ENCODE measurements around the gene KCNJ6. TPM values are rescaled to one million over a fixed set of nuclear protein-coding genes. Genes with fewer than 3 reads are reported as not detected.

The KCNJ6 gene
- total RNA-seq, 1 donor from 2014 or later = 0.52 TPM

DNA sequence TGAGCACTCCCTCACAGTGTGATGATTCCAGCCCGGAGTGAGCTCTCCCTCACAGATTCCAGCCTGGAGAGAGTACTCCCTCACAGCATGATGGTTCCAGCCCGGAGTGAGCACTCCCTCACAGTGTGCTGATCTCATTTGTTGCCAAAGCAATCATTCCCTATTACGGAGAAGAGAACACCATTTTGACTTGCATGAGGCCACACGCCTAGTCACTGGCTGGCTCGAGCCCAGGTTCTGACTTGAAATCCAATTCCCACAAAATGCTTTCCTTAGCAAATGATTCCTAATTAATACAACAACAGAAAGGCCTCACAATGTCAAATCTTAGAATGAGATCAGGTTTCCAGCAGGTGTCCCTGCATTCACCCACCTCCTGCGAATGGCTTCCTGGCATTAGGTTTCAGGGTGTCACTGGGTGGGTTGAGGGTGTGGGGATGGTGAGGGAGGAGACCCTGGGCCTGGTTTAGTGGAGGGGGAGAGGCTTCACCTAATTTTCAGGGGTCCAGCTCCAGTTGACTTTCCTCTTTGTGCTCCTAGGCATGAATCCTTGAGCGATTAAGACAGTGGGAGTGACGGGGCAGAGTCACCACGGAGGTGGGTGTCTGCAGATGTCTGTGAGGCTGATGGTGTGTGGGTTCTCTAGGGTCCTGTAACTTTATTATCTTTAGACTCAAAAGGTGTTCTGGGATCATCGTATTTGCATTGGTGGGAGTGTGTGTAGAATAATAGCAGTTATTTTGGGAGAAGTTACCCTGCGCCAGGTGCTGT is 158.5 kb downstream of the KCNJ6 start:
- Histone ChIP-seq H3K27me3 (ENCODE audit: control insufficient read depth in 3 of 3, insufficient read depth in 3 of 3, low read length in 3 of 3) (peaks cover 5 to 23% (median 7%) of the 10 kb centered on the region in 3 donors), H3K27ac (ENCODE audit: low read depth, low read length) (no peak overlapping the region), H3K4me3 (ENCODE audit: low read length in 3 of 3) (no peak overlapping the region), H3K9me3 (ENCODE audit: control insufficient read depth in 3 of 3, low read length in 3 of 3) (peaks cover 0 to 2% (median 0%) of the 10 kb centered on the region in 3 donors), H3K9ac (ENCODE audit: low read depth in 1 of 3, low read length in 3 of 3) (no peak overlapping the region), H3K36me3 (ENCODE audit: control insufficient read depth in 3 of 3, insufficient read depth in 3 of 3, low read length in 3 of 3) (no peaks in the 10 kb centered on the region), H3K4me1 (ENCODE audit: control insufficient read depth in 3 of 3, insufficient read depth in 3 of 3, low read length in 3 of 3) (peaks cover 4 to 5% (median 5%) of the 10 kb centered on the region in 3 donors)

DNA sequence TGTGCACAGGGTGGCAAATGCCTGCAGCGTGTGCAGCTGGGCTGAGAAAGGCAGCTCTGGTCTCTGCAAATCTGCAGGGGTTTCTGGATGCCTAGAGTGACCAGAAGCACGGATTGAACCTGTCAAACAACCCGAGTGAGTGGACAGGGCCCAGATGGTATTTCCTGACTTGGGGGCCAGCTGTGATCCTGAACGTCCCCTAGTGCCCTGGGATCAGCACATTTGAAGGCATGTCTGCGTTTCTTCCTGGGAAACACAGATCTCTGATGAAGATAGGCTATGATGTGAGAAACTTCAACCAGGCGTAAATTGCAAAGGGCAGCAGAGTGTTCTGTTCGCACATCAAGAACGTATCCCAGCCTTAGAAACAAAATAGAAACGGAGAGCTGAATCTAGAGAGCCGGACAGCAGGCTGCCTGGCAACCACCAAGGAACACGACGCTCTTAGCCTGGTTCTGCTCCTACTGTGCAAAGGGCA is 163.1 kb downstream of the KCNJ6 start:
- Histone ChIP-seq H3K4me3 (ENCODE audit: low read length in 3 of 3) (no peak overlapping the region), H3K9ac (ENCODE audit: low read depth in 1 of 3, low read length in 3 of 3) (no peak overlapping the region), H3K27me3 (ENCODE audit: control insufficient read depth in 3 of 3, insufficient read depth in 3 of 3, low read length in 3 of 3) (peaks cover 0 to 10% (median 2%) of the 10 kb centered on the region in 3 donors), H3K36me3 (ENCODE audit: control insufficient read depth in 3 of 3, insufficient read depth in 3 of 3, low read length in 3 of 3) (no peaks in the 10 kb centered on the region), H3K4me1 (ENCODE audit: control insufficient read depth in 3 of 3, insufficient read depth in 3 of 3, low read length in 3 of 3) (no peaks in the 10 kb centered on the region), H3K27ac (ENCODE audit: low read depth, low read length) (no peak overlapping the region), H3K9me3 (ENCODE audit: control insufficient read depth in 3 of 3, low read length in 3 of 3) (peaks cover 0 to 1% (median 0%) of the 10 kb centered on the region in 3 donors)

DNA sequence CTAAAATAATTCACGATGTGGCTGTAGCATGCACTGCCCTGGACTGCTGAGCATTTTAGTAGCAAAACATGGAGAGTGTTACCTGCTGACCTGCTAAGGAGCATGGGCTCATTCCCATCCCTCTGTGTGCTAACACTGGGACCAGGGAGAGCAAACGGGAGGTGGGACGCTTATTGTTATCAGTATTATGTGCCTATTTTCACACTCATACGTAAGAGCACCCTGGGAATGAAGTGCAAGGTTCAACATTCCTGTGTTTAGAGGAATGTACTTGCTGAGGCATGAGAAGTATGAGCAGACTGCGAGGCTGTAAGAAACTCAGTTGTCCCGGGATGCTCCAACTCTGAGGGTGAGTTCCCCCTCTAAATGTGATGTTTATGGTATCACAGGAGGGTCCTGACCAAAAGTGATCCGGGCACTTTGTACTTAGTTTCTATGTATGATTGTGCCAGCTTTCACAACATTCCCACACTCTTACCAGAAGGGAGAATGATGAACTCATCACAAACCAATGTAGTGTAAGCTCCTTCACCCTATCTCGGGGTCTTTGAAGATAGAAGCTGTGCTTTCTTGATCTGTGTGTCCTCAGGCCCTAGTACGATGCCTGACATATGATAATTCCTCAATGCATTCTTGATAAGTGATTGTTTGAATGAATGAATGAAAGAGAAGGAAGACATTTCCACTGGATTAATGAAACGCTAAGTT is 164.8 kb downstream of the KCNJ6 start:
- Histone ChIP-seq H3K4me3 (ENCODE audit: low read length in 3 of 3) (no peak overlapping the region), H3K9ac (ENCODE audit: low read depth in 1 of 3, low read length in 3 of 3) (no peak overlapping the region), H3K27me3 (ENCODE audit: control insufficient read depth in 3 of 3, insufficient read depth in 3 of 3, low read length in 3 of 3) (peaks cover 0 to 8% (median 2%) of the 10 kb centered on the region in 3 donors)

DNA sequence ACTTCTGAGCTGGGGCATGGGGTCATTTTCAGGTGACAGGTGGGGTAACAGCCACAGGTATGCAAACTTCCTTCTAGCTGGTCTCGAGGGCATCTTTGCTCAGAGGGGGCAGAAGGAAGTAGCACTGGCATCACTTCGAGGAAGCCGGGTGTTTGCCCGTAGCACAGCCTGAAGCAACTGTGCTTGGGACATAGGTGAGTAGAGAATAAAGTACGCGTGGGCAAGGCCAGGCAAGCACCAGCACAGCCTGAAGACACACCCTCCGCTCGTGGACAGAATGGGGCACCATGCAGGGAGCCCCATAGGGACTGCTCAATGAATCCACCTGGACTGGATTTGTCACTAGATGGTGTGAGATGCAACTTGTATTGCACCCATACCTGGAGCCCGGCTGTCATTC is 167.1 kb downstream of the KCNJ6 start:
- no peak overlapping the region for H3K4me3 ChIP-seq (ENCODE audit: low read length in 3 of 3)
- H3K36me3 ChIP-seq (ENCODE audit: control insufficient read depth in 3 of 3, insufficient read depth in 3 of 3, low read length in 3 of 3) = no peaks in the 10 kb centered on the region
- H3K27me3 ChIP-seq (ENCODE audit: control insufficient read depth in 3 of 3, insufficient read depth in 3 of 3, low read length in 3 of 3) = peaks cover 0 to 5% (median 2%) of the 10 kb centered on the region in 3 donors
- H3K4me1 ChIP-seq (ENCODE audit: control insufficient read depth in 3 of 3, insufficient read depth in 3 of 3, low read length in 3 of 3) = no peaks in the 10 kb centered on the region
- H3K27ac ChIP-seq (ENCODE audit: low read depth, low read length) = no peak overlapping the region
- no peaks in the 10 kb centered on the region for H3K9me3 ChIP-seq (ENCODE audit: control insufficient read depth in 3 of 3, low read length in 3 of 3)
- no peak overlapping the region for H3K9ac ChIP-seq (ENCODE audit: low read depth in 1 of 3, low read length in 3 of 3)

More for the DNA sequence above, 164.8 kb downstream of the KCNJ6 start:
- H3K9me3 ChIP-seq (ENCODE audit: control insufficient read depth in 3 of 3, low read length in 3 of 3) = no peaks in the 10 kb centered on the region
- H3K4me1 ChIP-seq (ENCODE audit: control insufficient read depth in 3 of 3, insufficient read depth in 3 of 3, low read length in 3 of 3) = no peaks in the 10 kb centered on the region
- no peak overlapping the region for H3K27ac ChIP-seq (ENCODE audit: low read depth, low read length)
- no peaks in the 10 kb centered on the region for H3K36me3 ChIP-seq (ENCODE audit: control insufficient read depth in 3 of 3, insufficient read depth in 3 of 3, low read length in 3 of 3)

- H3K4me3 ChIP-seq (ENCODE audit: low read length in 3 of 3) = no peak overlapping the region
- no peaks in the 10 kb centered on the region for H3K9me3 ChIP-seq (ENCODE audit: control insufficient read depth in 3 of 3, low read length in 3 of 3)
- H3K27ac ChIP-seq (ENCODE audit: low read depth, low read length) = no peak overlapping the region
- H3K4me1 ChIP-seq (ENCODE audit: control insufficient read depth in 3 of 3, insufficient read depth in 3 of 3, low read length in 3 of 3) = no peaks in the 10 kb centered on the region
- H3K9ac ChIP-seq (ENCODE audit: low read depth in 1 of 3, low read length in 3 of 3) = no peak overlapping the region
- peaks cover 0 to 2% (median 2%) of the 10 kb centered on the region in 3 donors for H3K27me3 ChIP-seq (ENCODE audit: control insufficient read depth in 3 of 3, insufficient read depth in 3 of 3, low read length in 3 of 3)
- H3K36me3 ChIP-seq (ENCODE audit: control insufficient read depth in 3 of 3, insufficient read depth in 3 of 3, low read length in 3 of 3) = no peaks in the 10 kb centered on the region
These were observed 167.9 kb downstream of the KCNJ6 start for GRCh38 chr21:37748351-37748750.

DNA sequence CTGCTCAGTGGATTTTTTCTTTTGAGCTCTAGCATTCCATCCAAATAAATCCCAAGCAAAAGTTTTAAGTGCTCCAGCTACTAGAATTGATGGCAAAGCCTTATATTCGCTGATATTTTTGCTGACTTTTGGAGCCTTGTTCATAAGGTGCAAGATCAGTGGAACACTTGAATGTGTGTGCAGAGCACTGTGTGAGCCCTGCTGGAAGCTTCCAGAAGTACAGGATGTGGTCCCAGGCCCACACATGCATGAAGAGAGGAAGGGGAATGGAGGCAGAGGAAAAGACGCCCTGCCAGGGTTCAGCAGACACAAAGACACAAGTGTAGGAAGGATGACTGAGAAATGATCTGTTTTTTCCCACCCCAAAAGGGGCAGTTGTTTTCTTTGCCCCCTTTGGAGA is 169.4 kb downstream of the KCNJ6 start:
- H3K9ac ChIP-seq (ENCODE audit: low read depth in 1 of 3, low read length in 3 of 3) = no peak overlapping the region
- no peaks in the 10 kb centered on the region for H3K27me3 ChIP-seq (ENCODE audit: control insufficient read depth in 3 of 3, insufficient read depth in 3 of 3, low read length in 3 of 3)
- H3K4me3 ChIP-seq (ENCODE audit: low read length in 3 of 3) = no peak overlapping the region
- no peak overlapping the region for H3K27ac ChIP-seq (ENCODE audit: low read depth, low read length)
- H3K4me1 ChIP-seq (ENCODE audit: control insufficient read depth in 3 of 3, insufficient read depth in 3 of 3, low read length in 3 of 3) = peaks cover 0 to 7% (median under 1%) of the 10 kb centered on the region in 3 donors
- H3K9me3 ChIP-seq (ENCODE audit: control insufficient read depth in 3 of 3, low read length in 3 of 3) = no peaks in the 10 kb centered on the region
- H3K36me3 ChIP-seq (ENCODE audit: control insufficient read depth in 3 of 3, insufficient read depth in 3 of 3, low read length in 3 of 3) = no peaks in the 10 kb centered on the region

DNA sequence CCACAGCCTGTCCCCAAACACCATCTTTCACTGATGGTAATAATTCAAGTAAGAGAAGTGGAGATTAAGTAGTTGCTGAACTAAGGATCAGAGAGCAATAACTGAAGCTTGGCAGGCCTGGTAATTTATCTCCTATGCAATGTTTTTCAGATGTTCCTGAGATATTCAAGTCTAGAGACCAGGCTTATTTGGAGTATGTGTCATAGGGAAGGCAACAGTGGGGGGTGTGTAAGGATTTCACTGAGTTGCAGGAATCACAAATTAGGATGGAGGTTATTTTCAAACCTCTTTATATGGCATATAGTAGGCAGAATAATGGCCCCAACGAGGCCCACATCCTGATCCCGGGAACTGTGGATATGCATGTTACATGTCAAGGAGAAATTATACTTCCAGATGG is 171.7 kb downstream of the KCNJ6 start:
- H3K27ac ChIP-seq (ENCODE audit: low read depth, low read length) = no peak overlapping the region
- peaks cover 0 to 7% (median 3%) of the 10 kb centered on the region in 3 donors for H3K4me1 ChIP-seq (ENCODE audit: control insufficient read depth in 3 of 3, insufficient read depth in 3 of 3, low read length in 3 of 3)
- no peak overlapping the region for H3K9ac ChIP-seq (ENCODE audit: low read depth in 1 of 3, low read length in 3 of 3)
- no peaks in the 10 kb centered on the region for H3K9me3 ChIP-seq (ENCODE audit: control insufficient read depth in 3 of 3, low read length in 3 of 3)
- H3K27me3 ChIP-seq (ENCODE audit: control insufficient read depth in 3 of 3, insufficient read depth in 3 of 3, low read length in 3 of 3) = no peaks in the 10 kb centered on the region
- H3K36me3 ChIP-seq (ENCODE audit: control insufficient read depth in 3 of 3, insufficient read depth in 3 of 3, low read length in 3 of 3) = no peaks in the 10 kb centered on the region
- no peak overlapping the region for H3K4me3 ChIP-seq (ENCODE audit: low read length in 3 of 3)

DNA sequence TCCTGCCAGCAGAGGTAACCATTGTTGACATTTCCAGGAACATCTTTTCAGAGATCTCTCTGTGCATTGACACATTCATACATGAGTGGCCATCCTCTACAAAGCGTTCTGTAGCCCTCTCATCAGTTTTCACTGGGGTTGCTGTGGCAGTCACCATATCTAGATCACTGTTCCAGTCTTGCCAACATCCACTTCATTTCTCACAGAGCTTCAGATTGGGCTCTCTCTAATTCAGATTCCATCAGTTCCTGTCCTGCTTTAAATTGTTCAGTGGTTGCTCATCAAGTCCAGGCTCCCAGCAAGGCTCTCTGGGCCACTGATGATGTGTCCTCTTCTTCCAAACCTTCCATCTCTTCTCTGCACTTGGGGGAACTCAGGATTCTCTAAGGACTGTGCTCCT is 173.7 kb downstream of the KCNJ6 start:
- Histone ChIP-seq H3K27ac (ENCODE audit: low read depth, low read length) (no peak overlapping the region), H3K4me3 (ENCODE audit: low read length in 3 of 3) (no peak overlapping the region), H3K27me3 (ENCODE audit: control insufficient read depth in 3 of 3, insufficient read depth in 3 of 3, low read length in 3 of 3) (no peaks in the 10 kb centered on the region), H3K9ac (ENCODE audit: low read depth in 1 of 3, low read length in 3 of 3) (no peak overlapping the region), H3K4me1 (ENCODE audit: control insufficient read depth in 3 of 3, insufficient read depth in 3 of 3, low read length in 3 of 3) (peaks cover 0 to 11% (median 3%) of the 10 kb centered on the region in 3 donors), H3K36me3 (ENCODE audit: control insufficient read depth in 3 of 3, insufficient read depth in 3 of 3, low read length in 3 of 3) (no peaks in the 10 kb centered on the region), H3K9me3 (ENCODE audit: control insufficient read depth in 3 of 3, low read length in 3 of 3) (no peaks in the 10 kb centered on the region)

- Histone ChIP-seq H3K27ac (ENCODE audit: low read depth, low read length) (no peak overlapping the region), H3K36me3 (ENCODE audit: control insufficient read depth in 3 of 3, insufficient read depth in 3 of 3, low read length in 3 of 3) (no peaks in the 10 kb centered on the region), H3K27me3 (ENCODE audit: control insufficient read depth in 3 of 3, insufficient read depth in 3 of 3, low read length in 3 of 3) (no peaks in the 10 kb centered on the region), H3K9ac (ENCODE audit: low read depth in 1 of 3, low read length in 3 of 3) (no peak overlapping the region), H3K9me3 (ENCODE audit: control insufficient read depth in 3 of 3, low read length in 3 of 3) (no peaks in the 10 kb centered on the region), H3K4me3 (ENCODE audit: low read length in 3 of 3) (no peak overlapping the region), H3K4me1 (ENCODE audit: control insufficient read depth in 3 of 3, insufficient read depth in 3 of 3, low read length in 3 of 3) (peaks cover 0 to 12% (median 3%) of the 10 kb centered on the region in 3 donors)
These were observed 174.1 kb downstream of the KCNJ6 start for GRCh38 chr21:37742115-37742514.

- Histone ChIP-seq H3K9ac (ENCODE audit: low read depth in 1 of 3, low read length in 3 of 3) (no peak overlapping the region), H3K27ac (ENCODE audit: low read depth, low read length) (no peak overlapping the region), H3K9me3 (ENCODE audit: control insufficient read depth in 3 of 3, low read length in 3 of 3) (no peaks in the 10 kb centered on the region), H3K4me3 (ENCODE audit: low read length in 3 of 3) (no peak overlapping the region), H3K4me1 (ENCODE audit: control insufficient read depth in 3 of 3, insufficient read depth in 3 of 3, low read length in 3 of 3) (peaks cover 0 to 11% (median 3%) of the 10 kb centered on the region in 3 donors), H3K27me3 (ENCODE audit: control insufficient read depth in 3 of 3, insufficient read depth in 3 of 3, low read length in 3 of 3) (peaks cover 0 to 3% (median under 1%) of the 10 kb centered on the region in 3 donors), H3K36me3 (ENCODE audit: control insufficient read depth in 3 of 3, insufficient read depth in 3 of 3, low read length in 3 of 3) (no peaks in the 10 kb centered on the region)
These were observed 178.3 kb downstream of the KCNJ6 start for GRCh38 chr21:37737996-37738395.

Measured in skeletal muscle tissue (tissue), 4 donors.